Epithelial cell of proximal tubule (primary cell): ENCODE measurements around the gene PODN. TPM values are rescaled to one million over a fixed set of nuclear protein-coding genes. Genes with fewer than 3 reads are reported as not detected.

Source experiments
- DNase-seq: peaks from one replicate; pipeline ENCODE4 v3.0.0-alpha.2; 2011; ENCODE audit warnings: low read depth
- H3K4me3 ChIP-seq: 2 replicates; pipeline ENCODE4 v1.5.1; 2011; ENCODE audit warnings: low read depth, mild to moderate bottlenecking, low read length
- CTCF ChIP-seq: conservative IDR thresholded peaks from 2 replicates; pipeline ENCODE4 v1.5.1; 2012; ENCODE audit warnings: low read depth, mild to moderate bottlenecking, low read length
- total RNA-seq: library from RNA; depleted of rRNA; stranded (reverse); fragments of >200 nt; gene quantifications from 2 replicates; pipeline ENCODE4 v1.2.3, GENCODE V29; 2015

The PODN gene
- total RNA-seq, 1 donor from 2014 or later, result 0.06 TPM

DNA sequence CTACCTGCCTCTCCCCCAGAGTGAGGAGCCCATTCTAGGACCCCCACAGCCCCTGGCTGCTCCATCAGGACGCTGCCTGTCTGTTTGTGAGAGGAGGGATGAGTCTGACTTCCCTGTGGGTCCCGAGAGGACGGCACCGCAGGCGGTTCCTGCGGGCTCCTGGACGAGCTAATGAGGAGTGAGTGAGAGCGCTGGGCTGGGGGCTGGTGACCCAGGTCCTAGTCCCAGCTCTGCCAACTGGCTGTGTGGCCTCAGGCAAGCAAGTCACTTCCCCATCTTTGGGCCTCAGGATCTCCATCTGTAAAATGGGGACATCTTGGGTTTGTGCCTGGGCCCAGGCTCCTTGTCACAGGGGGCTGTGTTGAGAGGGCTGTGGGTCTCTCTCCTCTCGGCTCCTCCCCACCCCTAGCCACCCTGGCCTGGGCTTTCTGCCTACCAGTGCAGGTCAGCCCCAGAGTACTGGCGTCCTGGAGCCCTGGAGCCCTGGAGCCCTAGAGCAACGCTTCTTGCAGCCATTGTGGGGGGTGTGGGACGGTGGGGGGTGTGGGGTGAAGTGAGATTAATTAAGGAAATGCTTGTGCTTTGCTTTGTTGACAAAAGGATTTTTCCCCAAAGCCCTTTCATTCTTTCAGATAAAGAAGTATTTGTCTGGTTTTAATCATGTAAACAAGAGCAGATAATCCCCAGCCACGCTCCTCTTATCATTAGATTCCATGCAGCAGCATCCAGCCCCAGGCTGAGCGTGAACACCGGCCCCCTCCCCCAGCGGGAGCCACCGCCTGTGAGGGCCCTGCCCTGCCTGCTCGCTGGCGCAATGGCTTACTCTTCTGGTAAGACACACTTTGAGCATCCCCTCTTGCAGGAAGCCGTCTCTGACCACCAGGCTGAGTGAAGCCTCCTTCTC lies 53.6 kb downstream of the PODN start:
- H3K4me3 ChIP-seq, result no peak overlapping the region
- no peak for TF ChIP-seq CTCF
- no peak for DNase-seq

GRCh38 chr1:53116307-53116810 lies 54.3 kb downstream of the PODN start:
- DNase-seq, result no peak
- no peak for TF ChIP-seq CTCF

DNA sequence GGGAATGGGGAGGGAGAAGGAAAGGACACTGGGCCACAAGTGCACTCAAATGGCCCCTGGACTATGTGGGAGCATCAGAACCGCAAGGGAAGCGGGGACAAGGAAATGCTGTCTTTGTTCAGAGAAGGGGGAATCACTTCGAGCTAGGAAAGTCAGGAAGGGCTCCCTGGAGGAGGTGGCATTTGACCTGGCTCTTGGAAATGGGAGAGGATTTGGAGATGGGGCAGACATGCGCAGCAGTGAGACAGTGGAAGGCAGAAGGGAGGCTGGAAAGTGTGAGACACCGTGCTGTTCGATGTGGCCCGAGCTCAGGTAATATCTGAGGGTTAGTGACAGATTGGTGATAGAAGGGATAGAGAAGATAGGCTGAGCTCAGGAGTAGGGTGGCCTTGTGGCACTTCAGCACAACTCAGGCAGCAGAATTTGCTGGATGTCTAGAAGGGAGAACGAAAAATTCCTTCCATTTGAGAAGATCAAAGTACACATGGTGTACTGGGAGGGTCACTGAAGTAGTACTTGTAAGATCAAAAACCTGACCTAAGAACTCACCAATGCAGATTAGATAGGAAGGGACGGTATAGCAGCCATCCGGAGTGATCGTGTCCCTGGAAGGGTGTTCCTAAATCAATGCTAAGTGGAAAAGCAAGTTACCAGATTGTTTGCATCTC lies 55.1 kb downstream of the PODN start:
- no peak for DNase-seq
- no peak for TF ChIP-seq CTCF

More at GRCh38 chr1:53116307-53116810, 54.3 kb downstream of the PODN start:
- no peak overlapping the region for H3K4me3 ChIP-seq

DNA sequence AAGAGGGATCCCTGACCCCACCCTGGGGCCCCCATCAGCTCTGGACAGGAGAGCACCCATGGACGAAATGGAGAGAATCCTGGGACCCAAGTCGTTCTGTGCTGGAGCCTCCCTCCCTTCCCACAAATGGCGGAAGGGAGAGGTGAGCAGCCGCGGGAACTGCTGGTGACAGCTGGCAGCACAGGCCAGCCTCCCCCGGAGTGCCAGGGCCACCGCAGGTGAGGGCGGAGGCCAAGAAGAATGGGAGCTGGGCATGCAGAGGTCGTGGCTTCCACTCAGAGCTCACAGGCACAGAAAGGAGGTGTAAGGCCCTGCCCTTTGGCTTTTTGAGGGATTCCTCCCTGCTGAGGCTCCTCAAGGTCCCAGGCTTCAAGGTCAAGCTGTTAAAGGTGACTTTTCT lies 55.8 kb downstream of the PODN start:
- no peak for DNase-seq
- no peak for TF ChIP-seq CTCF
- no peak overlapping the region for H3K4me3 ChIP-seq

More for the DNA sequence above, 55.1 kb downstream of the PODN start:
- no peak overlapping the region for H3K4me3 ChIP-seq

GRCh38 chr1:53120659-53121058 lies 58.6 kb downstream of the PODN start:
- TF ChIP-seq CTCF, result no peak
- DNase-seq, result no peak
- no peak overlapping the region for H3K4me3 ChIP-seq

GRCh38 chr1:53121319-53122172 lies 59.5 kb downstream of the PODN start:
- no peak for TF ChIP-seq CTCF
- no peak for DNase-seq
- no peak overlapping the region for H3K4me3 ChIP-seq
